GM21526 (cell line): ENCODE data around the gene DTNBP1.

Experiments
- ATAC-seq: cut with Tn5 transposase; IDR thresholded peaks from one replicate; pipeline ENCODE4 v1.9.1; 2021; ENCODE audit warnings: moderate library complexity; ENCODE audit not compliant: unreplicated experiment, low FRiP score

DTNBP1 gene, protein sequence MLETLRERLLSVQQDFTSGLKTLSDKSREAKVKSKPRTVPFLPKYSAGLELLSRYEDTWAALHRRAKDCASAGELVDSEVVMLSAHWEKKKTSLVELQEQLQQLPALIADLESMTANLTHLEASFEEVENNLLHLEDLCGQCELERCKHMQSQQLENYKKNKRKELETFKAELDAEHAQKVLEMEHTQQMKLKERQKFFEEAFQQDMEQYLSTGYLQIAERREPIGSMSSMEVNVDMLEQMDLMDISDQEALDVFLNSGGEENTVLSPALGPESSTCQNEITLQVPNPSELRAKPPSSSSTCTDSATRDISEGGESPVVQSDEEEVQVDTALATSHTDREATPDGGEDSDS

DNA sequence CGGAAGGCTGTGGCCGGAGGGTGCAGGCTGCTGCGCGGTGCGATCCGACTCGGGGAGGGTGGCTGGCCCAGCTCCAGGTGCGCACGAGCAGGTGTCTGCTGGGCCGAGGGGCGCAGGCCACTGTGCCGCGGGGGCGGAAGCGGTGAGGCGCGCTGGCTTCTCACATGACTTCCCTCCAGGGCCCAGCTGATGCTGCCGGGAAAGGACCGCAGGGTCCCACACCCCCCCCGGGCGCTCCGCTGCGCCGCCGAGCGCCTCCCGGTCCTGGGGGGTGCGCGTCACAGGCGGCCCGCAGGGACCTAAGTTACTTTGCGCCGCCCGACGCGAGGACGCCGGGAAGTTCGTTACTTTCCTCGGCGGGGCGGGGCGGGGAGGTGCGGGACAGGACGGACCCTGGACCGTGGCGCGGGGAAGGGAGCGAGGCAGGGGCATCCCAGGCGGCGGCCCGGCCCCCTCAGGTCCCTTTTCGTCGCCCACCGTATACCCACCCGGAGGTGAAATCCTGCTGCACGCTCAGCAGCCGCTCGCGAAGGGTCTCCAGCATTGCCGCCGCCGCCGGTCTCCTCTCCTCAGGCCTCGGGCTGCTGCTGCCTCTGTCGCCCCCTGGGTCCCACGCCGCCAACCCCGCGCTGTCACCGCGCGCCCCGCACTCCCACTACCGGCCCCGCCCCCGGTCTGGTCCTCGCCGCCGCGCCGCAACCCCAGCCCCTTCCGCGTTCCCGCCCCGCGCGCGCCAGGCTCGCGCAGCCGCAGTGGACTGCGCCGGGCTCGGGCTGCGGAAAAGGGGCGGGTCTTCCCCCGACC, at the start of gene DTNBP1:
Gene DTNBP1, minus strand, starts transcription at position 703 of the 804 bp plus-strand sequence. Its CDS starts 159 bp downstream, at position 544.
- ATAC-seq, result peak; percentile 75

DNA sequence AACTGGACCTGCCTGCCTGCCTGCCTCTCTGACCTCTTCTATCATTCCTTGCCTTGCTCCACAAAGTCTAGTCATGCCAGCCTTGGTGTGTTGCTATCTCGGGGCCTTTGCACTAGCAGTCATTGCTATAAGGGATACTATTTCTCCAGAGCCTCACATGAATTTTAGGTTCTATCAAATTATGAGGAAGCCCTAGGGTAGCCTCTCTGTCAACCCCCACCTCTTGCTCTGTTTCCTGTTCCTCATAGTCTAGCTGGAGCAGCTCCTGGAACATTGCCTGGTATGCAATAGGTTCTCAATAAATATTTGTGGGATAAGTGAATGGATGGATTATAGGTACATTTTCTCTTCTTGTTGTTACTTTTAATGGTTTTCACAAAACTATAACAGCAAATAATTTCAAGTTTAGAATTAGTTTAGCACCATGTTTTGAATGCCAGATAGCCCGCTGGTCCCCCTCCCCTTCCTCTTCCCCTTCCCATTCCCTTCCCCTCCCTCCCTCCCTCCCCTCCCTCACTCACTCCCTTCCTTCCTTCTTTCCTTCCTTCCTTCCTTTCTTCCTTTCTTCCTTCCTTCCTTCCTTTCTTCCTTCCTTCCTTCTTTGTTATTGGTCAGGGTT, 46.9 kb upstream of the DTNBP1 start:
- ATAC-seq, result no peak

DNA sequence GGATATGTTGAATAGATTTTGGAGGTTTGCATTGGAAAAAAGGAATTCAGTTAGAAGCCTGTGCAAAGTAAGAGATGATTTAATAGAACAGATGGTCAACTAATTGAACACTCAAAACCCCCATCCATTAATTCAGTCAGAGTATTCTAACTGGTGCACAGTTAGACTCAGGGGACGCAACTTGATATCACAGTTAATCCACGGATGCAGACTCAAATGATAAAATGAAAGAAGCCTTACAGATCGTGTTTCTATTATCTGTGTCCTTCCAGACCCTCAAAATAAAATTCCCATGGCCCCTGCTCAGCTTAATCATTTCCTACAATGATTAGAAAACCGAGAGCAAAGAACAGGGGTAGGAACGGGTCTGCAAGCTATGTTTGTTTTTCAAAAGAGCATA, 45.4 kb upstream of the DTNBP1 start:
- ATAC-seq, result no peak

DNA sequence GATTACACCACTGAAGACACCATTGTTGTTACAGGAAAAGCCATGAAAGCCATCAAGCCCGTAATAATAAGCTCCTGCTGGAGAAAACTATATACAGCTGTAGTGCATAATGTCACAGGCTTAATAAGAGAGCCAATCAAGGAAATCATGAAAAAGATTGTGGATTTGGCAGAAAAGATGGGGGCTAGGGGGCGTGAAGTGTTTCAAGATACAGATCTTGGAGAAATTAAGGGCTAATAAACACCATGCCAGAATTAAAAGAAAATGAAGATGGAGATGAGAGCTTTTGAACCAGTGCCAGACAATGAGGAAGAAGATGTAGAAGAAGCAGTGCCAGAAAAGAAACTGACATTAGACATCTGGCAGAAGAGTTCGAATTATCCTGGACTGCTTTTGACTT, 43.2 kb upstream of the DTNBP1 start:
- no peak for ATAC-seq

DNA sequence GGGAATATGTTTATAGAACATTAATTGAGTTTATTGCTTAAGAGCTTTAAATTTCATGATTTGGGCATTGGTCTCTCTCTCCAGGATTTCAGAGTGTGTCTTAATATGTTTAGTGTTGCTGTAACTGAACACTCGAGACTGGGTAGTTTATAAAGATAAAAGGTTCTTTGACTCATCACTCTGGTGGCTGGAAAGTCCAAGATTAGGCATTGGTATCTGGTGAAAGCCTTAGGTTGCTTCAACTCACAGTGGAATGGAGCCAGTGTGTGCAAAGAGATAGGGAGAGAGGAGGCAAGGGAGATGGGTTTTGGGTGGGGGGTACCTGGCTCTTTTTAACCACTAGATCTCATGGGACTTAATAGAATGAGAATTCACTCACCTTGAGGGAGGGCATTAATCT, 35.6 kb upstream of the DTNBP1 start:
- ATAC-seq, result no peak

DNA sequence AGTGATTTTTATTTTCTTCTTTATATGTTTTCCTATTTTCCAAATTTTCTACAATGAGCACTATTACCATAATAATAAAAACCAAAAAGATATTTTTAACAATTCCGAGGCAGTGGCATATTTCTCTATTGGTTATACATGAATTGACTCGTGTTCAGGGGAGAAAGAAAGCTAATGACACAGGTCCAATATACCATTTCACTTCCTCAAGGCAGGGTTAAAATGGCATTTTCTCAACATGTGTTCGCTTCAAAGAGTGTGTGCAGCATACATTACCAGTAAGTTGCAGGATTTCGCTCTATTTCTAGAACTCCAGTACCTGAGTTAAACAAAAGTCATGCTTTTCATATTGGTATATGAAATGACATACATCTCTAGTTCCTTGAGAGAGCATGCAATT, 35.1 kb upstream of the DTNBP1 start:
- no peak for ATAC-seq

DNA sequence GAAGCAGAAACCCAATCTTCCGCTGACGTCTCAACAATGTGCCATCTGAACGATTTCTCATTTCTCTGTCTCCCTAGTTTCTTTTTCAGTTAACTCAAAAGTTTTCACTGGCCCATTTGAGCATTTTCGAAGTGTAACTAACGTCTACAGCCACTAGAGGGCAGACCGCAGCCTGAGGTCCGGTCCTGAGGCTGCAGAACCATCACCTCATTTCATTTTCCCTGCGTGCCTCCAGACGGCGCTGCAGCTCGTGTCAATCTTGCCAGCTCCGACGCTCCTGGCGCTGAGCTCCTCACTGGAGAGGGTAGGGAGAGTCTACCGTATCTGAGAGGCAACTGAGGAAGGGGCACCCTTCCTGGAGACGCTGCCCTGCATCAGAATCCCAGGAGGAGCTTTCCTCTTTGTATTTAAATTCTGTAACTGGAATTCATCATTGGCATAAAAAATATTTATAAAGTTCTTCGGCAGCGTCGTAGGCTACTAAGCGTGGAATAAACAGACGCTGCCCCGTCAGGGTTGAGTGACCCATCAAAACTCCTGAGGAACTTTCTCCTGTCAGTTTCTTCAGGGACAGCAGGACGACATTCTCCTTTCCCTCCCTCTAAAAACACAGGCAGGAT, 28.5 kb upstream of the DTNBP1 start:
- ATAC-seq, result peak; percentile 90

DNA sequence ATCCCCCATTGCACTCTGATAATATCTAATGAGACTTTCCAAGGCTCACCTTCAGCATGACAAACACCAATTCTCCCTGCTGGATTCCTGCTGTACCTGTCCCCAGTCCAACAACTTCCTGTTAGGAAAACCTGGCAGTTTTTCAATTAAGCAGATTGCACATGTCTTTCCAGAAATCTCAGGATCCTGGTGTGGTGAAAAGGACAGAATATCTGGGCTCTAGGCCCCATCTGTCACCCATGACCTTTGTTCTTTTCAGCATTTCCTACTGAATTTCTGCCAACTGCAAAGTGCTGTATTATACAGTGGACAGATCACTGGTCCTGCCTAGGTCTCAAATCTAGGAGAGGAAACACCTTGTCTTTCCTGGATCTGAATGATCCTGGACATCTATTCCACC, 27.7 kb upstream of the DTNBP1 start:
- no peak for ATAC-seq

DNA sequence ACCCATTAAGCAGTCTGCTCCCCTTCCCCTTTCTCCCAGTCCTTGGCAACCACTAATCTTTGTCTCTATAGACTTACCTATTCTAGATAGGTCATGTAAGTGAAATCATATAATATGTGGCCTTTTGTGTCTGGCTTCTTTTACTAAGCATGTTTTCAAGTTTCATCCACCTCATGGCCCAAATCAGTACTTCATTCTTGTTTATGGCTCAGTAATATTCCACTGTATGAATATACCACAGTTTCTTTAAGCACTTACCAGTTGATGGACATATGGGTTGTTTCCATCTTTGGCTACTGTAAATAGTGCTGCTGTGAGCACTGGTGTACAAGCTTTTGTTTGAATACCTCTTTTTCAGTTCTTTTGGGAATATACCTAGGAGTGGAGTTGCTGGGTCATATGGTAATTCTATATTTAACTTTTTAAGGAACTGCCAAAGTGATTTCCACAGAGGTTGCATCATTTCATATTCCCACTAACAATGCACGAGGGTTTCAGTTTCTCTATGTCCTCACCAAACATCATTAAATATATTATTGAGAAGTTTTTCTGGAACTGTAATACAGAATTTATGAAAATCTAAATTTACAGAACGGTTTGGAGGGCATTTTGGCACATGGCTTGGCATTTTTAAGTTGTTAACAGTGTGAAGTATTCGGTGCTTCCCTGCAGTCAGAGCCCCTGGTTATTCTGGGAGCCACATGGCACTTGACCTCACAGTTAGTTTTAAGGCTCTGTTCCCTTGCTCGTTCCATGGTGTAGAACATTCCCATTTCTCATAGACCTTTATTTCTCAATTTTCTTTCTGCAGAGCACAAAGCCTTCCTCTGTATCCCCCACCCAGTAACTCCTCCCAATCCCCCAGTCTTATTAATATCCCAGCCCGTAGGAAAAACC, 27.0 kb upstream of the DTNBP1 start:
- ATAC-seq, result no peak

DNA sequence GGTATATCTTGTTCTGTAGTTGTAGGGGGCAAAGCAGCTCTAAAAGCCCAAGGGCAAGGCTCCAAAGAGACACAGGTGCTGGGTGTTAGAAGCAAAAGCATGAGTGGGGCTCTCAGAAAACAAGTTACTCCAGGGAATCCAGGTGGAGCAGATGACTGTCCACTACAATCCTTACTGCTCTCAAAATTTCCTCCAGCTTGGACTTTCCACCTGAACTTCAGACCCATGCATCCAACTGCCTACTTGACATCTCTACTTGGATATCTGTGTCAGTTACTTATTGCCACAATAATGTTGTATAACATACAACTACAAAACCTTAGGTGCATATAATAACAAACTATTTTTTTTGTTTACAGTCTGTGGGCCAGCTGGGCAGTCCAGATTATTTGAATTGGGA, 22.8 kb upstream of the DTNBP1 start:
- no peak for ATAC-seq

DNA sequence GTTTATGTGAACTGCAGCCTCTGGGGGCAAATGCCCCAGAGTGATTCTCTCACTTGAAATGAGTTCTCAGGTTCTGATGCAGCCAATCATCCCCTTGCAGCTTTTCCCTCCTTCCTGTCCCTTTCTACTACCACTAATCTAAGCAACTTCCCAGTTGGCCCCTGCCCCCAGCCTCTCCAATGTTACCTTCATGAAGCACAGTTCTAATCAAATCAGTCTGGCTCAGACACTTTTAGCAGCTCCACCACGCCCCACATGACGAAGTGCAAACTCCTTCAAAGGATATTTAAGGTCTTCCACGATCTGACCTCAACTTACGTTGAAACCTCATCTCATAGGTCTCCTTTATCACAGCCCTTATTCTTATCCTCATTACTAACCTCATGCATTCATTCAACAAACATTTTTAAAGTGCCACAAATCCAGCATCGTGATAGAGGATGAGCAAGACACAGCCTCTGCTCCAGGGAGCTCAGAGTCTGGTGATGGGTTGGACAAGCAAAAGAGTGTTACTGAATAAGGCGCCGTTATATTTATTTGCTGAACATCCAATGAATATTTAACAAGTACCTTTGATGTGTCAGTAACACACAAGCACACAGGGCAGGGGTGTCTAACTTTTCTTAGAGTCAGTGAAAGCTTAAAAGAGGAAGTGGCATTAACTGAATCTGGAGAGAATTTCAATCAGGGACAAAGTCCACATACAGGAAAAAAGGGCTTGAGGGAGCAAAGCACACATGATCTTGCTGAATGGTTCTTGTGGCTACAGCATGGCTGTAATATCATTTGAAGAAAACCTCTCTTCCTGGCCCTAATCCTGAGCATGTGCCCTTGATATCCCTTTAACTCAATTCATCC, 20.4 kb upstream of the DTNBP1 start:
- no peak for ATAC-seq

DNA sequence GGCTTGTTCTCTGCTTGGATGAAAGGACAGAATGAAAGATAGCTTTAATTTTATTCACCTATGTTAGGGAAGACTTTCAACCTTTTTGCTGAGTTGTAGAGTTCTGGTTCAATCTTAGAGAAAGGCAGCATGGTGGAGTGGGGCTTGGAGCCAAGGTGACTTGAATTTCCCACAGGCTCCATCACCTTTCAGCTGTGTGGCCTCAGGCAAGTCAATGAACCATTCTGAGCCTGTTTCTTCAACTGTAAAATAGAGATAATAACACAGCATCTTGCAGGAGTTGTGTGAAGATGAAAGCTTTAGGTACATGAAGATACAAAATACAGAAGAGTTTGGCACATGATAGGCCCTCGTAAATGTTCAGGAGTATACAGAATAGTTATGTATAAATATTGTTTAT, 19.1 kb upstream of the DTNBP1 start:
- ATAC-seq, result no peak

DNA sequence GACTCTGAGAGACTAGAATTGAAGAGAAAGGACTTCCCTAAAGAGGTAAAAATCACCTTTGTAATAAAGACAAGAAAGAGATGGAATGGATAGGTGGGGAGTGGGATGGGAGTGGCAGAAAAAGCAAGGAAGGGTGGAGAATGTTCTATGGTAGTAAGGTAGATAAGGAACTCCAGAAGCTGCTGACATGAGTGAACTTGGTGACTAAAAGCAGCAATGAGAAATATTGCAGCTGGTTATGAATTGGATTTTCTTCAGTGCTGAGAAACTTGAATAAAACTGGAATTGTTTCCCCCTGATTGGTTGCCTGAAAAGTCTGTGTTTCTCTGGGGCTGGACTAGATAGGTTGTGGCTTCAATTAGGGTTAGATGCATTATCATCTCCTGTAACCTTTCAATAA, 15.7 kb upstream of the DTNBP1 start:
- ATAC-seq, result no peak

DNA sequence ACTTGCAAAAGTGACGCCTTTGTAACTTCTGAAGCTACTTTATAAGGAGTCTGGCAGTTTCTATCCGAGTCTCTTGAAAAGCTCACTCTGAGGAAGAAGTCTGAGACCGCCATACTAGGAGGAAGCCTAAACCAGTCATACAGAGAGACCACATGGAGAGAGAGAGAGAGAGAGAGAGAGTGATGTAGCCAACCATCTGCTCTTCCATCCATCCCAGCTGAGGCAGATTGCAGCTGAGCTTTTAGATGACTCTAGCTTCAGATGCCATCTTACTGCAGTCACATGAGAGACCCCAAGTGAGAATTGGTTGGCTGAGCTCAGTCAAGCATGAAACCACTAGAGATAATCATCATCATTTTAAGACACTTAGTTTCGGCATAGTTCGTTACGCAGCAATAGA, 15.0 kb upstream of the DTNBP1 start:
- no peak for ATAC-seq

DNA sequence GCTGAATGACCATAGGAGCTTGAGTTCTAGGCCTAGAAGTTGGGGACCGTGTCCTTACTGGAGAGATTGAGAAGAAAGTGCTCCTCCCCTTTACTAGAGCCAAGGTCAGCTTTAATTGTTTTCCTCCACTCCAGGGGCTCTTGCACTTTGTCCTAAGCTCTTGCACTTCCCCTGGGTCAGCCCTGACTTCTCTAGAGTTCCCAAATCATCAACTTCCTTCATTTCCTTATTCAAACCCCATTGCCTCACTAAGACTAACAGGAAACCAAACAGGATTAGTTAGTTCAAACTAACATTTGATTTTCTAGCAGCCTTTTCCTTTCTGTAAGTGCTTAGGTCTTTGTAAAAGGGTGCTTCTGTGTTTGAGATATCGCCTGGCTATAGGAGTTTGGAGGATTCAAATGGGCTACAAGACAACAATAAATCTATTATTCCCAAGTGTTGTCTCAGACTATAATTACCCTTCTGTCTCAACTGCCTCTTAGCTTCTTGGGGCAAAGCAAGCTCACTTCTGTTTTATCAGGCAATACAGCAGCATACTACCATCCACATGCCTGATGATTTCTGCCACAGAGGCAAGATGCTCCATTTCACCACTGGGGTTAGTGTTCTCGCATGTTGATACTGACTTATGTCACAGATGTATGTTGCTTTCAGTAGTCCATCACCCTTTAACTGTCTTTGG, 12.8 kb upstream of the DTNBP1 start:
- ATAC-seq, result no peak

DNA sequence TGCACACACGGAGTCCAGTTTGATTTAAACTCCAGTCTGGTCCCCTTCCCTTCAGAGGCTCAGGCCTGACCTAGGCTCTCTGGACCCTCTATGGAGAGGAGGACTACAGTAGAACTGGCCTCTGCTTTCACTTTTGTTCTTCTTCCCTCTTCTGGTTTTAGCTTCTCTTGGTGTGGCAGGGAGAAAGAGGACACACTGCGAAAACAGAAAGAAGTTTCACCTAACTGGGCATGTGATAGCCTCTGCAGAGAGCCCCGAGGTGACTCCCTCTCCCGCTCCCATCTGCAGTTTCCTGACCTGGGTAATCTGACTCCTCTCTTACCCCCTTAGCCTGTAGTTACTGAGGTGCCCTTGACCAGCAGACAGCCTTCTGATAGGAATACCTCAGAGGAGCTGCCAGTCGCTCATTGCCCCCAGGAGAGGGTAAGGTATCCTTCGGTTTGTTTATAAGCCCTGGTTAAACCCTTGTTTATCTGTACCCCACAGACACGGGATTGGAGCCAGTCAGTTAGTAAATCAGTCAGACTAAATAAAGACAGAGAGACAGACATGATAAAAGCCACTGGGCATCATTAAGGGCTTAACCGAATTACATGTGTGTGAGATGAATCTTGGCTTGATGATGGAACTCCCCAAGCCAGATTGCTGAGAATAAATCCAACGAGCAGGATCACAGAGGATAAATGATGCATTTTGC, 12.0 kb upstream of the DTNBP1 start:
- ATAC-seq, result no peak

DNA sequence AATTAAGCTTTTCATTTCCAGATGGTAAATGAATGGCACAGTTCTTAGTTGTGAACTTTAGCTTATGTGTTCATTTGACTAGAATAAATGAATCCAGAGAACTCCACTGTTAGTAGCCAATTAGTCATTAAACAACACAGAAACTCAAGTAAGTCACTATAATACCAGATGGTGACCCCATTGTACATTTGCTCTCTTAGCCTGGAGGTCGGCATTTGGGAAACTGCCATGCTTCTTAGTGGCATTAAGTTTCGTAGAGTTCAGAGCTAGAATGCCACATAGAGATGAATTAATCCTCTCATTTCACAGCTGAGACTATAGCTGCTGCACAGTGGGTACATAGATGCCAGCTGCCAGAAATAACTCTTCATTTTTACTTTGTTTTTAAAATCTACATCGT, 10.8 kb upstream of the DTNBP1 start:
- ATAC-seq, result no peak

DNA sequence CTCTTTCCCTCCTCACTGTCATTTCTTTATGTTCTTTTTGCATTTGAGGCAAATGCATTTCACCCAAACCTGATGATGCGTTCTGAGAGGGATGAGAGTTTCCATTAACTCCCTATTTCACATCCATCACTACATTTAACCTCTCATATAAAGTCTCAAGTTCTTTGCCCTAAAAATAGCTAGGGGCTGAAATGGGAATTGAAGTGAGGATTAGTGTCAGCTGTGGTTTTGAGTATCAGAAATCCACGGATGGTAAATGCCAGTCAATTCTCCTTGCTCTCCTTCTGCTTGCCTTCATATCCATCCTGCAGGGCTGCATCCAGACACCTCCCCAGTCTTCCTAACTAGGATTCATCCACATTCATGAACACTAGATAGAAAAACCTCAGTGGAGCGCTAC, 10.0 kb upstream of the DTNBP1 start:
- no peak for ATAC-seq
